Caki2 (cell line): ENCODE data around the gene ACOT4. TPM values are rescaled to one million over a fixed set of nuclear protein-coding genes. Genes with fewer than 3 reads are reported as not detected.

Experiments used
- total RNA-seq: library from RNA; depleted of rRNA; stranded (reverse); fragments of >200 nt; shearing (Covaris generic); gene quantifications from 2 replicates; pipeline ENCODE4 v1.2.3, GENCODE V29; 2014; ENCODE audit warnings: low replicate concordance; rRNA removed

The ACOT4 gene
- total RNA-seq, 1 experiment from 2014 or later = not detected

Other genes with a start within 250 kb of the ACOT4 start
- gene NUMB, start 133.3 kb upstream of the ACOT4 start, total RNA-seq = 15.0 and 24.9 TPM in 2 replicates
- gene RIOX1, start 100.9 kb upstream of the ACOT4 start, total RNA-seq = 11.5 and 21.1 TPM in 2 replicates
- gene ACOT1, start 54.7 kb upstream of the ACOT4 start, total RNA-seq = not detected in 2 replicates
- not detected in 2 replicates for gene HEATR4, start 32.9 kb upstream of the ACOT4 start, total RNA-seq
- 75.9 and 77.3 TPM in 2 replicates for gene ACOT2, start 22.7 kb upstream of the ACOT4 start, total RNA-seq
- gene ACOT6, start 20.6 kb downstream of the ACOT4 start, total RNA-seq = not detected in 2 replicates
- gene DNAL1, start 53.1 kb downstream of the ACOT4 start, total RNA-seq = 3.7 and 18.8 TPM in 2 replicates
- gene PNMA1, start 122.5 kb downstream of the ACOT4 start, total RNA-seq = 41.4 and 45.4 TPM in 2 replicates